GM12892 (cell line): ENCODE results near the gene RGS14.

Experiments used
- POLR2A ChIP-seq: IDR thresholded peaks from 2 replicates; pipeline ENCODE4 v1.6.1; 2011; ENCODE audit warnings: low read depth, low read length, control low read depth
- POLR2AphosphoS5 ChIP-seq: IDR thresholded peaks from 2 replicates; pipeline ENCODE4 v1.6.1; 2011; ENCODE audit warnings: low read depth, low read length, control low read depth
- TAF1 ChIP-seq: IDR thresholded peaks from 2 replicates; pipeline ENCODE4 v1.6.1; 2011; ENCODE audit warnings: low read depth, mild to moderate bottlenecking, control low read depth, low read length, borderline replicate concordance

GRCh38 chr5:177373806-177374205 is 16.1 kb downstream of the RGS14 start:
- no peak for TF ChIP-seq TAF1
- TF ChIP-seq POLR2A, result no peak
- no peak for TF ChIP-seq POLR2AphosphoS5
